H1 (cell line): ENCODE measurements around the gene CDR2L.

Experiments
- EGR1 ChIP-seq: IDR thresholded peaks from 2 replicates; pipeline ENCODE4 v1.6.1; 2011; ENCODE audit warnings: low read depth, low read length, borderline replicate concordance
- EZH2 ChIP-seq: fragments of 200-600 bp; sonication (generic); IDR thresholded peaks from 2 replicates; pipeline ENCODE4 v1.7.1; 2012; ENCODE audit warnings: low read depth, mild to moderate bottlenecking, moderate library complexity, low read length, inconsistent platforms; ENCODE audit not compliant: severe bottlenecking
- GABPA ChIP-seq: IDR thresholded peaks from 2 replicates; pipeline ENCODE4 v1.6.1; 2011; ENCODE audit warnings: mild to moderate bottlenecking, low read length, moderate library complexity, borderline replicate concordance; ENCODE audit not compliant: insufficient read depth
- PHF8 ChIP-seq: fragments of 200-600 bp; sonication (generic); conservative IDR thresholded peaks from 2 replicates; pipeline ENCODE4 v1.7.1; 2012; ENCODE audit warnings: low read depth, mild to moderate bottlenecking, inconsistent platforms, low read length, moderate library complexity
- POLR2A ChIP-seq, 2 experiments: IDR thresholded peaks; 1 replicate in 1 of 2; 2 replicates in 1 of 2; pipeline ENCODE4 v1.6.1; 2011; ENCODE audit warnings: low read depth in 2 of 2, low read length in 2 of 2, mild to moderate bottlenecking in 2 of 2; ENCODE audit errors: control extremely low read depth in 1 of 2
- RXRA ChIP-seq: IDR thresholded peaks from 2 replicates; pipeline ENCODE4 v1.6.1; 2011; ENCODE audit warnings: low read depth, mild to moderate bottlenecking, low read length, moderate library complexity; ENCODE audit not compliant: insufficient read depth
- YY1 ChIP-seq: IDR thresholded peaks from 2 replicates; pipeline ENCODE4 v1.6.1; 2011; ENCODE audit warnings: low read depth, mild to moderate bottlenecking, low read length
- TF ChIP-seq, protein P1 (sequence below), 3 experiments: IDR thresholded peaks; 1 replicate in 2 of 3; 2 replicates in 1 of 3; pipeline versions ENCODE4 v1.5.1 to v1.6.1; 2011; ENCODE audit warnings: low read length in 3 of 3, mild to moderate bottlenecking in 3 of 3, inconsistent platforms in 2 of 3, low read depth in 1 of 3, moderate library complexity in 1 of 3; ENCODE audit not compliant: insufficient read depth in 1 of 3; ENCODE audit errors: control extremely low read depth in 1 of 3
- TF ChIP-seq, protein P2 (sequence below): IDR thresholded peaks from 2 replicates; pipeline ENCODE4 v1.6.1; 2011; ENCODE audit warnings: low read length, improper control_type of control experiment
- TF ChIP-seq, protein P3 (sequence below): IDR thresholded peaks from 2 replicates; pipeline ENCODE4 v1.6.1; 2012; ENCODE audit warnings: inconsistent platforms

DNA sequence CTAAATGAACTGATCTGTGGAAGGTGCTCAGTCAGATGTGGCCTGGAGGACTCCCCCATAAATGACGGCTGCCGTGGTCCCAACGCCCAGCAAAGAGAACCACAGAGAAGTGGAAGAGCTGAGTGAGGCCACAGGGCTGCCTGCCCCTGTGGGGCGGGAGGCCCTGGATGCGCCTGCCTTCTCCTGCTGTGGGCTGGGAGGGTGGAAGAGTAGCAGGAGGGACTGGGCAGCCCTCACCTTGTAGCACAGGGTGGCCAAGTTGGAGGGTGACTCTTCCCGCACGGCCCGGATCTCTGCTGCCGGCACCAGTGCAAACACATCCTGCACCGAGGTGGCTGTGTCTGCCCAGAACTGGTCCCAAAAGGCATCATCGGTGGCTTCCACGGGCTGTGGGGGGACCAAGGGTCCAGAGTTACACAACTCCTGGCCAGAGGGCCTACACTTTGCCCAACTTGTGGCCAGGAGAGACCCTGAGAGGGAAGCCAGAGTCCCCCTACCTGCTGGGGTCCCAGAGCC, 23.1 kb upstream of the CDR2L start:
- TF ChIP-seq PHF8 (no peak), EZH2 (no peak), EGR1 (no peak), YY1 (no peak), POLR2A (IDR thresholded peaks at IDR 0.05; ENCODE audit: control extremely low read depth in 1 of 2, low read depth in 2 of 2, low read length in 2 of 2) (no peak), RXRA (no peak), GABPA (no peak)
- TF ChIP-seq, protein P1, sequence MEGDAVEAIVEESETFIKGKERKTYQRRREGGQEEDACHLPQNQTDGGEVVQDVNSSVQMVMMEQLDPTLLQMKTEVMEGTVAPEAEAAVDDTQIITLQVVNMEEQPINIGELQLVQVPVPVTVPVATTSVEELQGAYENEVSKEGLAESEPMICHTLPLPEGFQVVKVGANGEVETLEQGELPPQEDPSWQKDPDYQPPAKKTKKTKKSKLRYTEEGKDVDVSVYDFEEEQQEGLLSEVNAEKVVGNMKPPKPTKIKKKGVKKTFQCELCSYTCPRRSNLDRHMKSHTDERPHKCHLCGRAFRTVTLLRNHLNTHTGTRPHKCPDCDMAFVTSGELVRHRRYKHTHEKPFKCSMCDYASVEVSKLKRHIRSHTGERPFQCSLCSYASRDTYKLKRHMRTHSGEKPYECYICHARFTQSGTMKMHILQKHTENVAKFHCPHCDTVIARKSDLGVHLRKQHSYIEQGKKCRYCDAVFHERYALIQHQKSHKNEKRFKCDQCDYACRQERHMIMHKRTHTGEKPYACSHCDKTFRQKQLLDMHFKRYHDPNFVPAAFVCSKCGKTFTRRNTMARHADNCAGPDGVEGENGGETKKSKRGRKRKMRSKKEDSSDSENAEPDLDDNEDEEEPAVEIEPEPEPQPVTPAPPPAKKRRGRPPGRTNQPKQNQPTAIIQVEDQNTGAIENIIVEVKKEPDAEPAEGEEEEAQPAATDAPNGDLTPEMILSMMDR (IDR thresholded peaks at IDR 0.05; ENCODE audit: control extremely low read depth in 1 of 3, insufficient read depth in 1 of 3, low read depth in 1 of 3, low read length in 3 of 3), result no peak
- TF ChIP-seq, protein P2, sequence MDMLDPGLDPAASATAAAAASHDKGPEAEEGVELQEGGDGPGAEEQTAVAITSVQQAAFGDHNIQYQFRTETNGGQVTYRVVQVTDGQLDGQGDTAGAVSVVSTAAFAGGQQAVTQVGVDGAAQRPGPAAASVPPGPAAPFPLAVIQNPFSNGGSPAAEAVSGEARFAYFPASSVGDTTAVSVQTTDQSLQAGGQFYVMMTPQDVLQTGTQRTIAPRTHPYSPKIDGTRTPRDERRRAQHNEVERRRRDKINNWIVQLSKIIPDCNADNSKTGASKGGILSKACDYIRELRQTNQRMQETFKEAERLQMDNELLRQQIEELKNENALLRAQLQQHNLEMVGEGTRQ, result no peak
- TF ChIP-seq, protein P3, sequence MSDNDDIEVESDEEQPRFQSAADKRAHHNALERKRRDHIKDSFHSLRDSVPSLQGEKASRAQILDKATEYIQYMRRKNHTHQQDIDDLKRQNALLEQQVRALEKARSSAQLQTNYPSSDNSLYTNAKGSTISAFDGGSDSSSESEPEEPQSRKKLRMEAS, result no peak
